Measurements from ENCODE around the gene LONP1. TPM values are rescaled to one million over a fixed set of nuclear protein-coding genes. Genes with fewer than 3 reads are reported as not detected.

The LONP1 gene
- total RNA-seq, 1 experiment from 2014 or later = 180 TPM

DNA sequence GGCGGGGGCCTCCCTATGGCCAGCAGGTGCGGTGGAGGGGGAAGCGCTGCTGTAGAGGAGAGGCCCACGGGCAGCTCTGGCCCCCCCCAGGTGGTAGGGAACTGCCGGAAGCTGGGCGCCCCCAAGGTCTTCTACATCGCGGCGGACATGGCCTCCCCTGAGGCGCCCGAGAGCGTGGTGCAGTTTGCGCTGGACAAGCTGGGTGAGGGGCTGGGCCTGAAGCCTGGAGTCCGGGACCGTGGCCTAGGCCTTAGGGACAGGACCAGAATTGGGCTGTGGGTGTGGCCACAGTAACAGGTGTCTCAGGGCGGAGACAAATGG lies 33.7 kb downstream of the LONP1 start:
- no TSS peak for BruUV-seq (replicated peaks)
- ATAC-seq (no peak), DNase-seq (ENCODE audit: low read depth, low spot score) (no peak)
- no peaks in the 10 kb centered on the region; the same call in 1 of the 2 replicates for H4K20me1 ChIP-seq (ENCODE audit: insufficient read depth)
- no peaks in the 10 kb centered on the region for H3K9me3 ChIP-seq (ENCODE audit: control insufficient read depth in 1 of 2, insufficient read depth in 1 of 2, low read depth in 1 of 2, low read length in 2 of 2)
- H3K4me3 ChIP-seq (replicated peaks in 1 of 2; ENCODE audit: low read depth in 1 of 2, low read length in 2 of 2) = peak overlapping the region; percentile 37 to 57
- intact Hi-C loops (cut with micrococcal nuclease) = loop anchor here (5.0 kb wide), 2 partner anchors 139 to 639 kb away; no protein-coding TSS in a partner anchor
- peaks cover 0 to 10% of the 10 kb centered on the region in 2 experiments; a peak in 1 of 4 replicates for H3K36me3 ChIP-seq (ENCODE audit: control insufficient read depth in 1 of 2, insufficient read depth in 2 of 2, low read length in 2 of 2)
- peak overlapping the region; percentile 73 for H3K27ac ChIP-seq (ENCODE audit: low read depth, low read length)
- H3K9ac ChIP-seq (ENCODE audit: low read length) = peak overlapping the region; percentile 67; the same call in 1 of the 2 replicates
- ChIA-PET POLR2A (interaction anchor here (1.3 to 1.6 kb wide), 4 partner anchors 32 to 142 kb away, joined by 3 to 5 read pairs (median 4); partner anchors contain the start of genes SAFB and SAFB2), RAD21 (ENCODE audit: low non-redundant PET in 1 of 2, low total read pairs in 2 of 2, uncharacterized antibody in 2 of 2, unreplicated experiment in 2 of 2) (interaction anchor here in 1 of 2 experiments (0.7 kb wide), 1 partner anchor 777 kb away, joined by 5 read pairs; no protein-coding TSS in a partner anchor), CTCF (interaction anchor here (1.1 to 1.6 kb wide), 9 partner anchors 10 to 142 kb away, joined by 3 to 10 read pairs (median 4); partner anchors contain the start of gene DUS3L)
- peak overlapping the region; percentile 26 for H2AFZ ChIP-seq (ENCODE audit: low read depth, low read length, poor library complexity, severe bottlenecking)
- no peaks in the 10 kb centered on the region for H3K27me3 ChIP-seq (ENCODE audit: insufficient read depth, low read length)
- H3K4me2 ChIP-seq (ENCODE audit: low read length) = peak overlapping the region; percentile 84
- peaks cover 13% of the 10 kb centered on the region for H3K79me2 ChIP-seq (ENCODE audit: insufficient read depth, low read length)
- TF ChIP-seq POLR2AphosphoS5 (IDR thresholded peaks at IDR 0.05; ENCODE audit: low read depth, low read length) = no peak
- TF ChIP-seq ELF1 (IDR thresholded peaks at IDR 0.05; ENCODE audit: borderline replicate concordance, low read depth) = no peak
- TF ChIP-seq EZH2phosphoT487 (IDR thresholded peaks at IDR 0.05; ENCODE audit: borderline replicate concordance) = no peak
- no peak for TF ChIP-seq TCF7L2 (IDR thresholded peaks at IDR 0.05; ENCODE audit: borderline replicate concordance, extremely low read depth, insufficient read depth, insufficient read length)
- no peak for TF ChIP-seq CBX3 (IDR thresholded peaks at IDR 0.05; ENCODE audit: low read depth)
- TF ChIP-seq YY1 (IDR thresholded peaks at IDR 0.05; ENCODE audit: extremely low read depth, insufficient replicate concordance, low read depth, low read length) = no peak
- no peak for TF ChIP-seq SRF (IDR thresholded peaks at IDR 0.05; ENCODE audit: low read depth)
- H3K9me2 ChIP-seq (ENCODE audit: insufficient read depth) = no peaks in the 10 kb centered on the region
- H3K4me1 ChIP-seq (ENCODE audit: control insufficient read depth in 1 of 2, insufficient read depth in 2 of 2, low read length in 2 of 2) = peaks cover 8 to 29% of the 10 kb centered on the region in 2 experiments; a peak in 3 of 4 replicates

- intact Hi-C loops (cut with micrococcal nuclease) = loop anchor here (5.0 kb wide), 2 partner anchors 138 to 638 kb away; no protein-coding TSS in a partner anchor
- no peak for DNase-seq (ENCODE audit: low read depth, low spot score)
- Histone ChIP-seq H3K36me3 (ENCODE audit: control insufficient read depth in 1 of 2, insufficient read depth in 2 of 2, low read length in 2 of 2) (no peaks in the 10 kb centered on the region), H3K27me3 (ENCODE audit: insufficient read depth, low read length) (no peaks in the 10 kb centered on the region), H3K9me2 (ENCODE audit: insufficient read depth) (no peaks in the 10 kb centered on the region), H2AFZ (ENCODE audit: low read depth, low read length, poor library complexity, severe bottlenecking) (no peak overlapping the region), H3K79me2 (ENCODE audit: insufficient read depth, low read length) (peaks cover 3% of the 10 kb centered on the region), H3K9me3 (ENCODE audit: control insufficient read depth in 1 of 2, insufficient read depth in 1 of 2, low read depth in 1 of 2, low read length in 2 of 2) (no peaks in the 10 kb centered on the region), H3K9ac (ENCODE audit: low read length) (no peak overlapping the region), H3K4me1 (ENCODE audit: control insufficient read depth in 1 of 2, insufficient read depth in 2 of 2, low read length in 2 of 2) (peaks cover 12 to 36% of the 10 kb centered on the region in 2 experiments; a peak in 3 of 4 replicates), H3K4me3 (replicated peaks in 1 of 2; ENCODE audit: low read depth in 1 of 2, low read length in 2 of 2) (no peak overlapping the region), H4K20me1 (ENCODE audit: insufficient read depth) (no peaks in the 10 kb centered on the region), H3K4me2 (ENCODE audit: low read length) (no peak overlapping the region), H3K27ac (ENCODE audit: low read depth, low read length) (no peak overlapping the region)
- no peak for ATAC-seq
- RAD21 ChIA-PET (ENCODE audit: low non-redundant PET in 1 of 2, low total read pairs in 2 of 2, uncharacterized antibody in 2 of 2, unreplicated experiment in 2 of 2) = no interaction called here
- CTCF ChIA-PET = no interaction called here
- no TSS peak for BruUV-seq (replicated peaks)
- POLR2A ChIA-PET = no interaction called here
- TF ChIP-seq POLR2AphosphoS5 (IDR thresholded peaks at IDR 0.05; ENCODE audit: low read depth, low read length) (no peak), EZH2phosphoT487 (IDR thresholded peaks at IDR 0.05; ENCODE audit: borderline replicate concordance) (no peak), EGR1 (IDR thresholded peaks at IDR 0.05; ENCODE audit: low read depth) (no peak), YY1 (IDR thresholded peaks at IDR 0.05; ENCODE audit: extremely low read depth, insufficient replicate concordance, low read depth, low read length) (no peak), FOSL1 (IDR thresholded peaks at IDR 0.05; ENCODE audit: low read depth) (no peak), JUND (IDR thresholded peaks at IDR 0.05) (no peak), SRF (IDR thresholded peaks at IDR 0.05; ENCODE audit: low read depth) (no peak), POLR2A (IDR thresholded peaks at IDR 0.05; ENCODE audit: borderline replicate concordance, extremely low read depth, insufficient read depth, insufficient read length) (no peak), CTCF (IDR thresholded peaks at IDR 0.05 in 2 of 3, conservative IDR thresholded peaks at IDR 0.05 in 1 of 3; ENCODE audit: borderline replicate concordance in 1 of 3, insufficient read depth in 1 of 3, low read depth in 2 of 3, low read length in 2 of 3) (no peak), RAD21 (IDR thresholded peaks at IDR 0.05; ENCODE audit: low read depth) (no peak)
- TF ChIP-seq, protein P1, sequence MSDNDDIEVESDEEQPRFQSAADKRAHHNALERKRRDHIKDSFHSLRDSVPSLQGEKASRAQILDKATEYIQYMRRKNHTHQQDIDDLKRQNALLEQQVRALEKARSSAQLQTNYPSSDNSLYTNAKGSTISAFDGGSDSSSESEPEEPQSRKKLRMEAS (IDR thresholded peaks at IDR 0.05) = no peak
Observed at GRCh38 chr19:5684694-5685430, 35.1 kb downstream of the LONP1 start.
